Neural cell (in vitro differentiated cells): ENCODE measurements around the gene CENPN. TPM values are rescaled to one million over a fixed set of nuclear protein-coding genes. Genes with fewer than 3 reads are reported as not detected.
A peak's percentile ranks its signal among the peaks of the same experiment; 100 is the strongest.

Experiments used
- H2AFZ ChIP-seq: fragments of 200-600, 300-800 bp; sonication (generic), shearing (Covaris generic); 2 replicates; pipeline ENCODE4 v1.6.0; 2014; ENCODE audit warnings: low read depth, mild to moderate bottlenecking, antibody characterized with exemption, low read length, moderate library complexity
- H3F3A ChIP-seq: fragments of 200-600 bp; shearing (Covaris generic); 2 replicates; pipeline ENCODE4 v1.6.1; 2016; ENCODE audit warnings: mild to moderate bottlenecking, moderate library complexity, mixed read lengths, antibody characterized with exemption, low read length; ENCODE audit not compliant: insufficient read depth, poor library complexity, severe bottlenecking
- H3K27ac ChIP-seq: fragments of 200-600, 300-800 bp; sonication (generic), shearing (Covaris generic); 2 replicates; pipeline ENCODE4 v1.5.1; 2014; ENCODE audit warnings: mild to moderate bottlenecking, low read length, moderate library complexity
- H3K27me3 ChIP-seq: fragments of 300-800, 200-600 bp; sonication (generic), shearing (Covaris generic); 2 replicates; pipeline ENCODE4 v1.6.0; 2014; ENCODE audit warnings: mild to moderate bottlenecking, low read depth, low read length, moderate library complexity; ENCODE audit not compliant: insufficient read depth
- H3K36me3 ChIP-seq: fragments of 300-800, 200-600 bp; sonication (generic), shearing (Covaris generic); 2 replicates; pipeline ENCODE4 v1.5.1; 2014; ENCODE audit warnings: mild to moderate bottlenecking, antibody characterized with exemption, low read length, moderate library complexity; ENCODE audit not compliant: insufficient read depth
- H3K4me2 ChIP-seq: fragments of 300-800, 200-600 bp; sonication (generic), shearing (Covaris generic); 2 replicates; pipeline ENCODE4 v1.6.0; 2014; ENCODE audit warnings: mild to moderate bottlenecking, low read length
- H3K4me3 ChIP-seq: fragments of 300-800, 200-600 bp; sonication (generic), shearing (Covaris generic); 2 replicates; pipeline ENCODE4 v1.5.1; 2014; ENCODE audit warnings: mild to moderate bottlenecking, low read length, moderate library complexity
- H3K79me2 ChIP-seq: fragments of 200-600 bp; shearing (Covaris generic); replicated peaks from 2 replicates; pipeline ENCODE4 v1.6.0; 2014; ENCODE audit warnings: mild to moderate bottlenecking, low read length, moderate library complexity; ENCODE audit not compliant: insufficient read depth
- H3K9ac ChIP-seq: fragments of 300-800, 200-600 bp; sonication (generic), shearing (Covaris generic); 2 replicates; pipeline ENCODE4 v1.6.1; 2016; ENCODE audit warnings: mild to moderate bottlenecking, low read length, mixed read lengths
- H3K9me2 ChIP-seq: fragments of 200-600 bp; shearing (Covaris generic); 2 replicates; pipeline ENCODE4 v1.6.1; 2016; ENCODE audit warnings: mild to moderate bottlenecking, low read length, mixed read lengths; ENCODE audit not compliant: insufficient read depth
- H3K9me3 ChIP-seq: fragments of 200-600, 300-800 bp; sonication (generic), shearing (Covaris generic); 2 replicates; pipeline ENCODE4 v1.6.1; 2016; ENCODE audit warnings: mild to moderate bottlenecking, mixed run types, low read length, moderate library complexity, mixed read lengths
- H4K20me1 ChIP-seq: fragments of 200-600 bp; shearing (Covaris generic); 2 replicates; pipeline ENCODE4 v1.6.1; 2016; ENCODE audit warnings: mild to moderate bottlenecking, mixed run types; ENCODE audit not compliant: insufficient read depth
- EP300 ChIP-seq: fragments of 450-650 bp; conservative IDR thresholded peaks from 2 replicates; pipeline ENCODE4 v1.6.1; 2014; ENCODE audit warnings: antibody characterized with exemption, mild to moderate bottlenecking, moderate library complexity; ENCODE audit not compliant: poor library complexity, severe bottlenecking
- EZH2 ChIP-seq: fragments of 200-600, 300-800 bp; shearing (Covaris generic), sonication (generic); IDR thresholded peaks from 2 replicates; pipeline ENCODE4 v1.6.1; 2014; ENCODE audit warnings: antibody characterized with exemption, low read length, borderline replicate concordance, mild to moderate bottlenecking; ENCODE audit not compliant: insufficient read depth, poor library complexity, severe bottlenecking
- MXI1 ChIP-seq: fragments of 450-650 bp; conservative IDR thresholded peaks from 2 replicates; pipeline ENCODE4 v1.6.1; 2014; ENCODE audit warnings: antibody characterized with exemption, mild to moderate bottlenecking; ENCODE audit not compliant: poor library complexity, severe bottlenecking
- POLR2AphosphoS5 ChIP-seq: IDR thresholded peaks from 2 replicates; pipeline ENCODE4 v1.6.1; 2012
- RAD21 ChIP-seq: fragments of 450-650 bp; conservative IDR thresholded peaks from 2 replicates; pipeline ENCODE4 v1.6.1; 2014; ENCODE audit warnings: antibody characterized with exemption, mild to moderate bottlenecking, moderate library complexity
- SMC3 ChIP-seq: fragments of 450-650 bp; conservative IDR thresholded peaks from 2 replicates; pipeline ENCODE4 v1.6.1; 2014; ENCODE audit warnings: antibody characterized with exemption, mild to moderate bottlenecking, moderate library complexity; ENCODE audit not compliant: poor library complexity
- TAF1 ChIP-seq: IDR thresholded peaks from 2 replicates; pipeline ENCODE4 v1.6.1; 2012; ENCODE audit warnings: low read depth
- polyA plus RNA-seq: library from polyadenylated mRNA; depleted of rRNA; stranded (reverse); fragments of >200 nt; gene quantifications from 2 replicates; pipeline ENCODE4 v1.2.3, GENCODE V29; 2014
- TF ChIP-seq, protein P1 (sequence below): IDR thresholded peaks from 2 replicates; pipeline ENCODE4 v1.6.1; 2012; ENCODE audit warnings: borderline replicate concordance
- TF ChIP-seq, protein P2 (sequence below): fragments of 450-650 bp; IDR thresholded peaks from 2 replicates; pipeline ENCODE4 v1.5.1; 2014; ENCODE audit warnings: antibody characterized with exemption, mild to moderate bottlenecking, moderate library complexity; ENCODE audit not compliant: poor library complexity, severe bottlenecking

Gene CENPN
- polyA plus RNA-seq, 1 donor from 2014 or later, result 1.9 TPM

DNA sequence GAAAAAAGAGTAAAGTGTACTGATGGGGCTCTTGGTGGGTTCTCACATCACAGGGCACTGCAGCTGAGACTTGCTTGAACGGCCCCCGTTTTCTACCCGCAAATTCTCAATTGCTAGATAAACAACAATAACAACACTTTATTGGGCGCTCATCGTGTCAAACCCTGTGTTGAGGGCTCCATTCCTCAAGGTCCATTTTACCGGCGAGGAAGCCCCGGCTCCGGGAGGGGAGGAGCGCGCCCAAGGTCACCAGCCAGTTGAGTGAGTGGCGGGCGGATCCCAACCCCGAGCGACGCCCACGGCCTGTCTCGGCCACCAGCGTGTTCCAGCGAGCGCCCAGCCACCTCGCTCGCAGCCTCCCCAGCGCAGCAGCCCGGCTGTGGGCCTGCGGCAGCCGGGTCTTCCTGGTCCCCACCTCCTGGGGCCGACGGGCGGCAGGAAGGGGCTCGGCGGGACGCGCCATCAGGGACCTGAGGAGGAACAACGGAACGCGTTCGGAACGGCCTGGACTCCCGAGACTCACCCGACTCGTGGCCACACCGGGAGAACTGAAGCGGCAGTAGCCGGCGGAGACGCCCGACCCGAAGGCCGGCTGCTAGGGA is 702 bp upstream of the CENPN start:
- no peaks in the 10 kb centered on the region for H3F3A ChIP-seq
- peaks cover 45% of the 10 kb centered on the region for H3K79me2 ChIP-seq
- H3K27ac ChIP-seq, result peak overlapping the region; percentile 94
- no peaks in the 10 kb centered on the region for H3K27me3 ChIP-seq
- no peaks in the 10 kb centered on the region for H3K9me3 ChIP-seq
- H3K4me2 ChIP-seq, result peak overlapping the region; percentile 87
- peak overlapping the region; percentile 98 for H3K4me3 ChIP-seq
- peak overlapping the region; percentile 93 for H3K9ac ChIP-seq
- H4K20me1 ChIP-seq, result no peaks in the 10 kb centered on the region
- no peaks in the 10 kb centered on the region for H3K36me3 ChIP-seq
- peak overlapping the region; percentile 89 for H2AFZ ChIP-seq
- TF ChIP-seq, protein P1, sequence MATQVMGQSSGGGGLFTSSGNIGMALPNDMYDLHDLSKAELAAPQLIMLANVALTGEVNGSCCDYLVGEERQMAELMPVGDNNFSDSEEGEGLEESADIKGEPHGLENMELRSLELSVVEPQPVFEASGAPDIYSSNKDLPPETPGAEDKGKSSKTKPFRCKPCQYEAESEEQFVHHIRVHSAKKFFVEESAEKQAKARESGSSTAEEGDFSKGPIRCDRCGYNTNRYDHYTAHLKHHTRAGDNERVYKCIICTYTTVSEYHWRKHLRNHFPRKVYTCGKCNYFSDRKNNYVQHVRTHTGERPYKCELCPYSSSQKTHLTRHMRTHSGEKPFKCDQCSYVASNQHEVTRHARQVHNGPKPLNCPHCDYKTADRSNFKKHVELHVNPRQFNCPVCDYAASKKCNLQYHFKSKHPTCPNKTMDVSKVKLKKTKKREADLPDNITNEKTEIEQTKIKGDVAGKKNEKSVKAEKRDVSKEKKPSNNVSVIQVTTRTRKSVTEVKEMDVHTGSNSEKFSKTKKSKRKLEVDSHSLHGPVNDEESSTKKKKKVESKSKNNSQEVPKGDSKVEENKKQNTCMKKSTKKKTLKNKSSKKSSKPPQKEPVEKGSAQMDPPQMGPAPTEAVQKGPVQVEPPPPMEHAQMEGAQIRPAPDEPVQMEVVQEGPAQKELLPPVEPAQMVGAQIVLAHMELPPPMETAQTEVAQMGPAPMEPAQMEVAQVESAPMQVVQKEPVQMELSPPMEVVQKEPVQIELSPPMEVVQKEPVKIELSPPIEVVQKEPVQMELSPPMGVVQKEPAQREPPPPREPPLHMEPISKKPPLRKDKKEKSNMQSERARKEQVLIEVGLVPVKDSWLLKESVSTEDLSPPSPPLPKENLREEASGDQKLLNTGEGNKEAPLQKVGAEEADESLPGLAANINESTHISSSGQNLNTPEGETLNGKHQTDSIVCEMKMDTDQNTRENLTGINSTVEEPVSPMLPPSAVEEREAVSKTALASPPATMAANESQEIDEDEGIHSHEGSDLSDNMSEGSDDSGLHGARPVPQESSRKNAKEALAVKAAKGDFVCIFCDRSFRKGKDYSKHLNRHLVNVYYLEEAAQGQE, result peak; percentile 49
- TF ChIP-seq SMC3, result no peak
- H3K9me2 ChIP-seq, result no peaks in the 10 kb centered on the region

DNA sequence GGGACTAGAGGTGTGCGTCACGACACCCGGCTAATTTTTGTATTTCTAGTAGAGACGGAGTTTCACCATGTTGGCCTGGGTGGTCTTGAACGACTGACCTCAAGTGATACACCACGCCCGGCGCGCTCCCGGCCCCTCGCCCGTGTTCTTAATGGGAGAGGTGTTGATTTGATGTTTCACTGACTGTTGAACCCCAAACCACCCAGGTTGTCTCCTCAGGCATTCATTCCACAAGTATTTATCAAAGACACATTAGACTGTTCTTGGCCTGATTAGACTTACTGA is 1.4 kb downstream of the CENPN start:
- Histone ChIP-seq H3K36me3 (no peaks in the 10 kb centered on the region), H3F3A (no peaks in the 10 kb centered on the region), H3K4me2 (no peak overlapping the region), H2AFZ (no peak overlapping the region), H3K9me2 (no peaks in the 10 kb centered on the region), H3K9me3 (no peaks in the 10 kb centered on the region), H3K79me2 (peaks cover 33% of the 10 kb centered on the region), H3K9ac (no peak overlapping the region), H3K4me3 (no peak overlapping the region), H4K20me1 (no peaks in the 10 kb centered on the region), H3K27ac (no peak overlapping the region), H3K27me3 (no peaks in the 10 kb centered on the region)
- TF ChIP-seq RAD21 (no peak), EP300 (no peak), SMC3 (no peak), EZH2 (no peak), POLR2AphosphoS5 (no peak), TAF1 (no peak), MXI1 (no peak)
- TF ChIP-seq, protein P1, result no peak
- TF ChIP-seq, protein P2, sequence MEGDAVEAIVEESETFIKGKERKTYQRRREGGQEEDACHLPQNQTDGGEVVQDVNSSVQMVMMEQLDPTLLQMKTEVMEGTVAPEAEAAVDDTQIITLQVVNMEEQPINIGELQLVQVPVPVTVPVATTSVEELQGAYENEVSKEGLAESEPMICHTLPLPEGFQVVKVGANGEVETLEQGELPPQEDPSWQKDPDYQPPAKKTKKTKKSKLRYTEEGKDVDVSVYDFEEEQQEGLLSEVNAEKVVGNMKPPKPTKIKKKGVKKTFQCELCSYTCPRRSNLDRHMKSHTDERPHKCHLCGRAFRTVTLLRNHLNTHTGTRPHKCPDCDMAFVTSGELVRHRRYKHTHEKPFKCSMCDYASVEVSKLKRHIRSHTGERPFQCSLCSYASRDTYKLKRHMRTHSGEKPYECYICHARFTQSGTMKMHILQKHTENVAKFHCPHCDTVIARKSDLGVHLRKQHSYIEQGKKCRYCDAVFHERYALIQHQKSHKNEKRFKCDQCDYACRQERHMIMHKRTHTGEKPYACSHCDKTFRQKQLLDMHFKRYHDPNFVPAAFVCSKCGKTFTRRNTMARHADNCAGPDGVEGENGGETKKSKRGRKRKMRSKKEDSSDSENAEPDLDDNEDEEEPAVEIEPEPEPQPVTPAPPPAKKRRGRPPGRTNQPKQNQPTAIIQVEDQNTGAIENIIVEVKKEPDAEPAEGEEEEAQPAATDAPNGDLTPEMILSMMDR, result no peak
